Measurements from ENCODE around the gene PHF12.

PHF12 gene

DNA sequence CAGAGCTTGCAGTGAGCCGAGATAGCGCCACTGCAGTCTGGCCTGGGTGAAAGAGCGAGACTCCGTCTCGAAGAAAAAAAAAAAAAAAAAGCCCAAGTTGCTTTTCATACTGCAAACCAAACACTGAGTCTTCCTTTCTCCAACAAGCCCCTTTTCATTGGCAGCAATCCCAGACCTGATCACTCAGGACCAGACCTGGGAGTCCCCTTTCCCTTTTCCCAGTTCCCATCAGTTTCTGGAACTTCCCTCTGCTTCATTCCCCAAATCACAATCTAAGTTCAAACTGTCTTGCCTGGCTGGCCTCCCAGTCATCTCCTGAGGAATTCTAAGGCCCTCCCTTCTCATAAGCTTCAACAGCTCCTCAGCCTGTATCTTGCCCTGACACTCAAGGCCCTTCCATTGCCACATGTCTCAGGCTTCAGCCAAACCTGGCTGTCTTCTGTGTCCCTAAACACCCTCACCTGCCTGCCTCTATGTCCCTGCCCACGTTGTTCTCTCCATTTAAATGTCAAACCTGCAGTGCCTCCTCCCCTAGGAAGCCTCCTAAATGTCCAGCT lies 11.8 kb upstream of the PHF12 start:
- TF ChIP-seq, protein P1, sequence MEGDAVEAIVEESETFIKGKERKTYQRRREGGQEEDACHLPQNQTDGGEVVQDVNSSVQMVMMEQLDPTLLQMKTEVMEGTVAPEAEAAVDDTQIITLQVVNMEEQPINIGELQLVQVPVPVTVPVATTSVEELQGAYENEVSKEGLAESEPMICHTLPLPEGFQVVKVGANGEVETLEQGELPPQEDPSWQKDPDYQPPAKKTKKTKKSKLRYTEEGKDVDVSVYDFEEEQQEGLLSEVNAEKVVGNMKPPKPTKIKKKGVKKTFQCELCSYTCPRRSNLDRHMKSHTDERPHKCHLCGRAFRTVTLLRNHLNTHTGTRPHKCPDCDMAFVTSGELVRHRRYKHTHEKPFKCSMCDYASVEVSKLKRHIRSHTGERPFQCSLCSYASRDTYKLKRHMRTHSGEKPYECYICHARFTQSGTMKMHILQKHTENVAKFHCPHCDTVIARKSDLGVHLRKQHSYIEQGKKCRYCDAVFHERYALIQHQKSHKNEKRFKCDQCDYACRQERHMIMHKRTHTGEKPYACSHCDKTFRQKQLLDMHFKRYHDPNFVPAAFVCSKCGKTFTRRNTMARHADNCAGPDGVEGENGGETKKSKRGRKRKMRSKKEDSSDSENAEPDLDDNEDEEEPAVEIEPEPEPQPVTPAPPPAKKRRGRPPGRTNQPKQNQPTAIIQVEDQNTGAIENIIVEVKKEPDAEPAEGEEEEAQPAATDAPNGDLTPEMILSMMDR (IDR thresholded peaks at IDR 0.05), result no peak

GRCh38 chr17:28961391-28961790 lies 10.1 kb upstream of the PHF12 start:
- TF ChIP-seq, protein P1 (IDR thresholded peaks at IDR 0.05), result no peak

DNA sequence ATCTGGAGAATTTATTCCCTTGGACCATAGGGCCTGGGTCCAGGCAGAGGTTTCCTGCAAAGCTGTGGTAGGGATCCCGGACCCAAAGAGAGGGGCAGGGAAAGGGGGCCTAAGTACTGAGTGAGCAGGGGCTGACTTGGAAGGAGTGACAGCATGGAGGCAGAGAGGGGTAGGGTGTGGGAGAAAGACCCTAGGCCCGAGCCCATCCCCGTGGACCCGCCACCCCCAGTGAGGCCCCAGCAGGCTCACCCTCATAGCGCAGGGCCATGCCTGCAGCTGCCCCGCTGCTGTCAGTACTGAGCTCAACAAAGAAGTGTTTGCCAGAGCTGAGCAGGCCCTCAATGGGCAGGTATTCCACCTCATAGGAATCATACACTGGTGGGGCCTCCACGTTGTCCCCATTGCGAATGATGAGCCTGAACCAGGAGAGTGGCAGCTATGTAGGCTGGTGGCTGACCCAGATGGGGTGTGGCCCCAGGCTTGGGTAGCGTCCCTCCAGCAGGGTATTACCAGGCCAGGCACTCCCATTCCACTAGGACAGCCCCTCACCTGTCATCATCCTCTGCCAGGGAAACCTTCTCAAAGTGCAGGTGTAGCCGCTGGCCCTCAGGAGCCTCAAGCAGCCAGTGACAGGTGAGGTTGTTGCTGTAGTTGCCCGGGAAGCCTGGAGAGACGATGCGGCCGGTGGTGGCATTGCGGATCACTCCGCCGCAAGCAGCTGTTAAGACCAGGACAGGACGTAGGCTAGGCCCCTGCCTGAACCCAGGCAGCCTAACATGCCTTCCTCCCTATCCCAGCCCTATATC lies 9.1 kb upstream of the PHF12 start:
- TF ChIP-seq, protein P1 (IDR thresholded peaks at IDR 0.05), result no peak

DNA sequence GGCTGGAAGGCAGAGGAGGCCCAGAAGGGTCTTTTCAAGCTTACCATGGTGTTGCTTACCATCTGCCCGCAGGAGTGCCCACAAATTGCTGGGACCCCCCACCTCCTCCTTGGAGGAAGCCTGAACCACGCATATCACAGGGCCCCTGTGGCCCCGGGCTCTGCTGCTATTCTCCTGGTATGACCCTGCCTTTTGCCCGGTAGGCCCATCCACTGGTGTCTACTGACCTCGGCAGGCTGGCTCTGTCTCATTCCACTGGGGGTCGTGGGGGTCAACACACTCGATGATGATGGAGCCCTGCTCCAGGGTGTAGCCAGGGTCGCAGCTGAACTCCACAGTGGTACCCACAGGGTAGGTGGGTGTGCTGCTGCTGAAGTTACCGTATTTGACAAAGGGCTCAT lies 8.2 kb upstream of the PHF12 start:
- TF ChIP-seq, protein P1 (IDR thresholded peaks at IDR 0.05), result no peak

DNA sequence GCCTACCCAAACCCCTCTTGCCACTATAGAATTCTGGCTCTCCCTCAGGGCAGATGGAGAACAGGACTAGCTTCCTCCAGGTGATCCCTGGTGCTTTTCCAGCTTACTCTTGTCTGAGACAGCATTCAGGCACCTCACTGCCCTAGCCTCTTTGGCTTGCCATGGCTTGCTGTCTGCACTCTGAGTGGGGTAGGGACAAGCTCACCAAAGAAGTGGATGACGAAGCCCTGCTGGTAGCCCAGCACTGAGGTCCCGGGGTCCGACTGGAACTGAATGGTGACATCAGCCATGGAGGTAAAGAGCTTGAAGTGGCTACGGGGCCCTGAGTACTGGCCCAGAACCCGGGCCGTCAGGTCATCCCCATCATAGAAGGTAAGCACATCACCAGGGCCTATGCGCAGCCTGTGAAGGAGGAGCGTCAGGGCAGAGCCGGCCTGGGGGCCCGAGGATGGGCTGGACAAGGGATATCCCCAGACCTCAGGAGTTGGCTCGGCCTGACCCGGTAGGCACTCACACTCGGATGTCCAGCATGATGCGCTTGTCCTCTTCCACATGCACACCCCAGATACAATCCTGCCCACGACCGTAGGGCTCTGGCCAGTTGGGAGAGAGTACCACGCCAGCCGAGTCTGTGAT lies 7.6 kb upstream of the PHF12 start:
- TF ChIP-seq, protein P1 (IDR thresholded peaks at IDR 0.05), result no peak

- TF ChIP-seq, protein P1 (IDR thresholded peaks at IDR 0.05), result no peak
These were observed 6.7 kb upstream of the PHF12 start for GRCh38 chr17:28957992-28958355.

- TF ChIP-seq, protein P1 (IDR thresholded peaks at IDR 0.05), result no peak
These were observed 6.1 kb upstream of the PHF12 start for GRCh38 chr17:28957277-28957991.

Data from LNCAP (cell line).